Neural crest cell (in vitro differentiated cells): ENCODE measurements around the gene RNF144A. TPM values are rescaled to one million over a fixed set of nuclear protein-coding genes. Genes with fewer than 3 reads are reported as not detected.

ENCODE experiments used
- DNase-seq: peaks from one replicate; pipeline ENCODE4 v3.0.0; 2021; ENCODE audit warnings: low read depth, mixed read lengths, low spot score
- H3K27ac Mint-ChIP-seq: one replicate; pipeline ENCODE4 v1.8.0; 2021; ENCODE audit warnings: mild to moderate bottlenecking, mixed read lengths; ENCODE audit not compliant: unreplicated experiment
- H3K27me3 Mint-ChIP-seq: 2 replicates; pipeline ENCODE4 v1.8.0; 2021; ENCODE audit warnings: low read depth, mild to moderate bottlenecking, mixed read lengths
- H3K36me3 Mint-ChIP-seq: 2 replicates; pipeline ENCODE4 v1.8.0; 2021; ENCODE audit warnings: low read depth, mild to moderate bottlenecking, mixed read lengths
- H3K4me1 Mint-ChIP-seq: 2 replicates; pipeline ENCODE4 v1.8.0; 2021; ENCODE audit warnings: mixed read lengths
- H3K4me3 Mint-ChIP-seq: one replicate; pipeline ENCODE4 v1.8.0; 2021; ENCODE audit warnings: mild to moderate bottlenecking, mixed read lengths
- H3K9me3 Mint-ChIP-seq: 2 replicates; pipeline ENCODE4 v1.8.0; 2021; ENCODE audit warnings: mixed read lengths
- CTCF ChIP-seq: fragments of 200-600 bp; sonication (generic); conservative IDR thresholded peaks from 2 replicates; pipeline ENCODE4 v1.5.0; 2021; ENCODE audit warnings: antibody characterized with exemption, mild to moderate bottlenecking
- total RNA-seq: library from RNA; stranded (reverse); gene quantifications from 2 replicates; pipeline ENCODE4 v1.2.1, GENCODE V29; 2021

RNF144A gene
- total RNA-seq, 1 donor from 2014 or later, result 49.6 TPM

DNA sequence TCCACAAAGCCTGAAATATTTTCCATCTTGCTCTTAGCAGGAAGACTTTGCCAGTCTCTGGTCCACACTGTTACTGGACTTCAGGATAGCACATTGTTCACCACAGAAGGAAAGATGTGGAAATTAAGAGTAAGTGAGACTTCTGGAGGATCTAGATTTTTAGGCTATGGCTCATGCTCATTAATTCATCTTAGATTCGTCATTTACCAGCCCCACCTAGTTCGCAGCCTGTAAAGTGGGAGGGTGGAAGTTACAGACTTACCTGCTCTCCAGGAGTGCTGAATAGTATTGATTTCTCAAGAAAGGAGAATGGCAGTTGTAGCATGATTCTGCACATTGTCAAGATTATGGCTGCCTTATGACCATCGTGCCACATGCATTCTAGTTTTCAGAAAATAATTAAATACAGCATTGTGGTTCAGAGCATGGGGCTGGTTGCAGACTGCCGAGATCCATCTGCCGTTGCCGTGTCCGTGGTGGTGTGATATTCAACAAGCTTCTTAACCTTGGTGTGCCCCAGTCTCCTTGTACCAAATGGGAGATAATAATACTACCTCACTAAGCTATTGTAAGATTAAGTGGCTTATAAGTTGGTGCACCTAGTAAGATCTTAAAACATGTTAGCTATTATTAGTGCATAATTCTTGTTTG is 56.8 kb downstream of the RNF144A start:
- H3K4me1 Mint-ChIP-seq, result peaks cover 5% of the 10 kb centered on the region
- H3K27ac Mint-ChIP-seq, result no peak overlapping the region
- DNase-seq, result no peak
- H3K9me3 Mint-ChIP-seq, result no peaks in the 10 kb centered on the region
- no peak overlapping the region for H3K4me3 Mint-ChIP-seq
- H3K36me3 Mint-ChIP-seq, result peaks cover 24% of the 10 kb centered on the region
- no peak for TF ChIP-seq CTCF
- no peaks in the 10 kb centered on the region for H3K27me3 Mint-ChIP-seq

DNA sequence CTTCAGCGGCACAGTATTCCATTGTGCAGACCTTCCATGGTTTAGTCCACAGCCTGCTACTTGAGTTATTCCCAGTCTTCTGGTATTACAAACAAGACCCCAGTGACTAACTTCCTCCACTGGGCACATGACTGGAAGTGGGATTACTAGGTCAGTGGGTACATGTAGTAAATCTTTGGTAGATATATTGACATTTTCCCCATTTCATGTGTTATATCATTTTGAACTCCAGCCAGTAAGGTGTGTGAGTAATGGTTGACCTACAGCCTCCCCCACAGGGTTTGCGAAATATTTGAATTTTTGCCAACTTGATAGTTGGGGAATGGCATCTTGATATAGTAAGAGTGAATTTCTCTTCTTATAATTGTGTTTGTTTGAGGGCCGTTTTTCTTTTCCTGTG is 58.8 kb downstream of the RNF144A start:
- Mint-ChIP-seq H3K4me3 (no peak overlapping the region), H3K27me3 (no peaks in the 10 kb centered on the region), H3K4me1 (peaks cover 5% of the 10 kb centered on the region), H3K27ac (no peak overlapping the region), H3K9me3 (peaks cover 6% of the 10 kb centered on the region), H3K36me3 (peaks cover 30% of the 10 kb centered on the region)
- no peak for DNase-seq
- TF ChIP-seq CTCF, result no peak

DNA sequence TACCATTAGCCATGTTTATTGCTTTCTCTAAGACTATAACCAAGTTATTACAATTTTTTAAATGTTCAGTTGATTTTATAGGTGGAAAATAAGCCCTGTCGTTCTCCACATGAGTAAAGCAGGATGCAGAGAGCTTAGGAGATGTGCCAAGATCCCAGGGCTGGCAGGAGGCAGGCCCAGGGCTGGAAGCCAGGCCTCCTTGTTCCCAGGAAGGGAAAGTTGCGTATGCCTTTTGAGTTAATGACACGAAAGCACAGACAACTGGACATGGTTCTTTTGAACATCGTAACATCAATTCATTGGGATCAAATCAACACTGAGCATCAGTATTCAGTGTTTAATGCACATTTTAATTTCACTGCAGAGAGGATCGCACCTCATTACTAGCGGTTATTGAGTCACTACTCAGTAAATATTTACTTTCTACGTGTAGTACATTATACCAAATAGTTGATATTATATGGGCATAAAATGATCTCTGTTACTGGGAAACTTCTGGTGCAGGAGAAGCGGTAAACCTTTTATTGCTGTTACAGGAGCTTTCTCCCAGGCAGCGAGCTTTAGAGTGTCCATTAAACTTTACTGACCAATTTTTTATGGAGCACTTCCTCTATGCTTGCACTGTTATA is 60.0 kb downstream of the RNF144A start:
- H3K4me3 Mint-ChIP-seq, result no peak overlapping the region
- peaks cover 15% of the 10 kb centered on the region for H3K4me1 Mint-ChIP-seq
- peaks cover 9% of the 10 kb centered on the region for H3K9me3 Mint-ChIP-seq
- H3K27me3 Mint-ChIP-seq, result no peaks in the 10 kb centered on the region
- no peak overlapping the region for H3K27ac Mint-ChIP-seq
- peaks cover 35% of the 10 kb centered on the region for H3K36me3 Mint-ChIP-seq
- no peak for TF ChIP-seq CTCF
- DNase-seq, result no peak

DNA sequence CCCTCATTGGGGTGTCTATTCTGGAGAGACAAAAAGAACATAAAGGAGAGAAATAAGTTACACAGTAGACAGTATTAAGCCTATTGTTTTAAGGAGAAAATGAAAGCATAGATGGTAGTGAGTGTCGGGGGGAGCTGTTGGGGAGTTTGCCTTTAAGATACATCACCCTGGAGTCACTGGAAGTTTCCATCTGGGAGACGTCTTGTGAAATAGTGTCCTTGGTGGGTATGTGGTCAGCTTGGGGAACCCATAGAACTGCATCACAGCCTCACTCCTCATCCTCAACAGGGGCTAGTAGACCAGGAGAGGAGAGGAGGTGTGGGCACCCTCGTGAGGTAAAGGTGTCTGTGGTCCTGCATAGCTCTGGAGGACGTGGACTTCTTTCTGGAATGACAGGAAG is 60.6 kb downstream of the RNF144A start:
- DNase-seq, result no peak
- no peak overlapping the region for H3K4me3 Mint-ChIP-seq
- H3K27ac Mint-ChIP-seq, result no peak overlapping the region
- peaks cover 9% of the 10 kb centered on the region for H3K9me3 Mint-ChIP-seq
- H3K4me1 Mint-ChIP-seq, result peaks cover 21% of the 10 kb centered on the region
- H3K36me3 Mint-ChIP-seq, result peaks cover 35% of the 10 kb centered on the region
- TF ChIP-seq CTCF, result no peak
- H3K27me3 Mint-ChIP-seq, result no peaks in the 10 kb centered on the region

DNA sequence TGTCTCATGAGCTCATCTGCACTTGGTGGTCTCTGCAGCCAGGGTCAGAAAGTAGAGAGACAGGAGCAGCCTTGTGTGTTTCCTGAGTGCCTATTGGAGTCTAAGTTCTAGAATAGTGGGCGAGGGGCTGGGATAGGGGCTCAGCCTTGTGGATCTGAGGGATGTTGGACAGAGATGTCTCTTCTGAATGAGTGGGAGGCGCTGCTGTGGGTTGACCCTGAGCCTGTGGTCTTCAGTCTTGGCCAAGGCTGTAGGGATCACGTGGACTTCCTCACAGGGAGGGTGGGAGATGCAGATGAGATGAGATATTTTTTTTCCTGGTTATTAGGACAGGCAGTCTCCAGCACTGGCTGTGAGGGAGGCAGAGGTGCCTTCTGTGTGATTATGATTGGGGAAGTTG is 61.8 kb downstream of the RNF144A start:
- DNase-seq, result no peak
- Mint-ChIP-seq H3K4me3 (no peak overlapping the region), H3K9me3 (peaks cover 9% of the 10 kb centered on the region), H3K36me3 (peaks cover 32% of the 10 kb centered on the region), H3K27ac (peak overlapping the region; percentile 67), H3K4me1 (peaks cover 33% of the 10 kb centered on the region), H3K27me3 (no peaks in the 10 kb centered on the region)
- no peak for TF ChIP-seq CTCF
